T47D (cell line): Measurements from ENCODE around the gene MAP4.

Experiments
- DNase-seq, 2 experiments: peaks; one replicate each; pipeline versions ENCODE4 v3.0.0 to v3.0.0-alpha.2; 2011 to 2012; ENCODE audit warnings: low read depth in 1 of 2, low spot score in 1 of 2
- JUND ChIP-seq: IDR thresholded peaks from 2 replicates; pipeline ENCODE4 v1.6.1; 2012; ENCODE audit warnings: low read depth
- in situ Hi-C: cut with HindIII; loops from 2 replicates; pipeline ENCODE4 v1.10.0; 2016; ENCODE audit warnings: low sequenced_read_pairs, low pct_unique_long_range_greater_than_20kb

MAP4 gene

GRCh38 chr3:48004694-48005093 is 11.5 kb downstream of the MAP4 start:
- DNase-seq: no peak
- TF ChIP-seq JUND: no peak
- in situ Hi-C loops: no loop called here

- no peak for DNase-seq
- TF ChIP-seq JUND: no peak
- in situ Hi-C loops: no loop called here
These were observed 13.4 kb downstream of the MAP4 start for GRCh38 chr3:48002787-48003186.

DNA sequence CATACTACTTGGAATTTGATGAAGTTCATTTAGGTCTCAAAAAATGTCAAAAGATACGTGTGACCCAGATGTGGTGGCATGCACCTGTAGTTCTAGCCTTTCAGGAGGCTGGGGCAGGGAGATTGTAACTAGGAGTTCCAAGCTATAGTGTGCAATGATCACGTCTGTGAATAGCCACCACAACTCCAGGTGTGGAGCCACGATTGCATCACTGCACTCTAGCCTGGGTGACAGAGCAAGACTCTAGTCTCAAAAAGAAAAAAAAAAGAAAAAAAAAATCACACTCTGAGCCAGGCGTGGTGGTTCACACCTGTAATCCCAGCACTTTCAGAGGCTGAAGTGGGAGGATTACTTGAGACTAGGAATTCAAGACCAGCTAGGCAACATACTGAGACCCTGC is 14.2 kb downstream of the MAP4 start:
- DNase-seq: no peak
- in situ Hi-C loops: no loop called here
- TF ChIP-seq JUND: no peak

DNA sequence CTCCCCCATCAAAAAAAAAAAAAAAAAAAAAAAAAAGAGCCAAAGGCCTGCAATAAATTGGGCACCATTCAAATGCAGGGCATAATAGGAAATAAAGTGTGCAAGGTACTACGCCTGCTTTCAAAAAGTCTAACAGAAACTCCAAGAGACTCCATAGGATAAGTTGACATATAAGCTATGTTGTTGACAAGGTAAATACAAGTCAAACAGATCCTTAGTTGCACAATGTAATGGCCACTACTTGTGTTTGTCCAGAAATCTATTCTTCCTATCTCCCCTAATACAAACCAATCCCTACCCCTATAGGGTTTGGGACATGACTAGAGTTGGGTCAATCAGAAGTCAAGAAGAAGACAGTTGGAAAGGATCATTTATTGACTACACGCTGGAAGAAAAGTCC is 16.0 kb downstream of the MAP4 start:
- DNase-seq: no peak
- TF ChIP-seq JUND: no peak
- in situ Hi-C loops: no loop called here

GRCh38 chr3:47996440-47996839 is 19.8 kb downstream of the MAP4 start:
- no peak for TF ChIP-seq JUND
- no peak for DNase-seq
- in situ Hi-C loops: no loop called here

DNA sequence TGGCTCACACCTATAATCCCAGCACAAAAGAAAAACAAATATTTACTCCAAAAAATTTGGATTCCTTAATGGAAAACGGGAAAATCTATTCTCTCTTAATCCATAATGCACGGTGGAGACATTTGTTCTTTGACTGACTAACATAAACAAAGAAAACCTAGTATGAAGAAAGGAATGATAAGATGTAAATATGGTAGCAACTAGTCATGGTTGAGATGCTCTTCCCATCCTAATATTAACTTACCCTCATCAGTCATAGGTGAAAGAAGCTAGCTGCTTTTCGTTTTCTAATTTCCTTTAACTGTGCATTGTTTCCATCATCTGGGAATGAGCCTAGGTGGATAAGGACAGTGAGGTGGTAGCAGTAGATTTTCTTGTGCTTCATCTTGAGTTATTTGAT is 22.0 kb downstream of the MAP4 start:
- no peak for DNase-seq
- TF ChIP-seq JUND: no peak
- in situ Hi-C loops: no loop called here

DNA sequence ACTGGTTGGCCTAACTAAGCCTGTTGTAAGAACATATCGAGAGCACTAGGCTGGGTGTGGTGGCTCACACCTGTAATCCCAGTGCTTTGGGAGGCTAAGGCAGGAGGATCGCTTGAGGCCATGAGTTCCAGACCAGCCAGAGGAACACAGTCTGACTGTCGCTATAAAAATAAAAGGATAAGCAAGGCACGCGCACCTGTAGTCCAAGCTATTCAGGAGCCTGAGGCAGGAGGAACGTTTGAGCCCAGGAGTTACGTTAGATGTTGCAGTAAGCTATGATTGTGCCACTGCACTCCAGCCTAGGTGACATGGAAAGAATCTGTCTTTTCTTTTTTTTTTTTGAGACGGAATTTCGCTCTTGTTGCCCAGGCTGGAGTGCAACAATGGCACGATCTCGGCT is 24.9 kb downstream of the MAP4 start:
- no peak for DNase-seq
- TF ChIP-seq JUND: no peak
- in situ Hi-C loops: no loop called here

DNA sequence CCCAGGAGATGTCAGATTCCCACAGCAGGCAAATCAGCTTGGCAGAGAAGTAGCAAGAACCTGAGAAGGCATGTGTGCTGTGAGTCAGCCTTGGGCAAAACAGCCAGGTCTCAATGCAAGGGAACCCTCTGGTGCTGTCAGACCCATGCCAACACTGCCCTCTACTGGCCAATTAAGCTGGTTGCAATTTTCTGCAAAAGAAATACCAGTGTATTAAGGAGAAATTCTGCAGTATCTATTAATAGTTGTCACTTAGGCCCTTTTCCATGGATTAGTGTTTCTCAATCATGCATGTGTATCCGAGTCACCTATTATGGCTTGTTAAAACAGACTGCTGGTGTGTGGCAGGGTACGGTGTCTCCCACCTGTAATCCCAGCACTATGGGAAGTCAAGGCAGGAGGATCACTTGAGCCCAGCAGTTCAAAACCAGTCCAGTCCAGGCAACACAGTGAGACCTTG is 26.2 kb downstream of the MAP4 start:
- DNase-seq: peak; percentile 27 to 83
- in situ Hi-C loops: no loop called here
- no peak for TF ChIP-seq JUND

- TF ChIP-seq JUND: no peak
- in situ Hi-C loops: no loop called here
- no peak for DNase-seq
These were observed 30.8 kb downstream of the MAP4 start for GRCh38 chr3:47985381-47985780.

DNA sequence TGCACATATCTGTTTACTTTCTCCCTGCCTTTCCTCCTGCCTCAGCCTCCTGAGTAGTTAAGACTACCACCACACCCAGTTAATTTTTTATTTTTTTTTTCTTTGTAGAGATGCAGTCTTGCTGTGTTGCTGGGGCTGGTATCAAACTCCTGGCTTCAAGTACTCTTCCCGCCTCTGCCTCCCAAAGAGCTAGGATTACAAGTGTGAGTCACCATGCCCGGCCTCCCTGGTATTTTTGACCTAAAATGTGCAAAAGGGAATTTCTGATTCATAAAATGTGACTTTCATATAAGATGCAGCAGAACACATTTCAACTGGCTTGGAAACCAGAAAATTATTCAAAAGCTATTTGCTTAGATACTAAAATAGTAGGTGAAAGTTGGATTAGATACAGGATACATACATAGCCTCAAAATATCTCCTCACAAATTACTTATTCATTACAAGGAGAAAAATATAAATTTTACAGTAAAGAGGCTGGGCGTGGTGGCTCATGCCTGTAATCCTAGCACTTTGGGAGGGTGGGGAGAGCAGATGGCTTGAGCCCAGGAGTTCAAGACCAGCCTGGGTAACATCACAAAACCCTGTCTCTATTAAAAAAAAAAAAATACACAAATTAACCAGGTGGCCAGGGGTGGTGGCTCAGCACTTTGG is 32.0 kb downstream of the MAP4 start:
- in situ Hi-C loops: no loop called here
- DNase-seq: no peak
- TF ChIP-seq JUND: no peak

DNA sequence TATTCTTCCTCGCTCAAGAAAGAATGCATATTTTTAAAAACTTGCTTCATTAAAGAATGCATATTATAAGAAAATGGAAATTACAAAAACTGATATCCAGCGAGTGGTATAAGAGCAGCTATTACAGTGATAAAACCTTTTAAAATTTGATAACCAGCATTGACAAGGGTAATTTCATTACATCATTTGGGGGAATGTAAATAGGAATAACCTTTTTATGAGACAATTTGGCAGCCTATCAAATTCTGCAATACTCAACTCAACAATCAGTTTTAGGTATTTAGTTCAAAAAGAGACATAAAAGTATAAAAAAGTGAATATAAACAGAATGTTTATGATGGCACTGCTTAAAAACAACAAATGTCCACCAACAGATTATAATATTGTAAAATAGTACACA is 35.4 kb downstream of the MAP4 start:
- no peak for DNase-seq
- no peak for TF ChIP-seq JUND
- in situ Hi-C loops: no loop called here

GRCh38 chr3:47979070-47979469 is 37.1 kb downstream of the MAP4 start:
- TF ChIP-seq JUND: no peak
- in situ Hi-C loops: no loop called here
- DNase-seq: no peak

- DNase-seq: no peak
- in situ Hi-C loops: no loop called here
- no peak for TF ChIP-seq JUND
These were observed 37.8 kb downstream of the MAP4 start for GRCh38 chr3:47978386-47978785.

- DNase-seq: no peak
- TF ChIP-seq JUND: no peak
- in situ Hi-C loops: no loop called here
These were observed 40.0 kb downstream of the MAP4 start for GRCh38 chr3:47976135-47976732.
